T-helper 2 cell treated with Interferon-gamma antibody and Interleukin-4, amounts not matched to agents 5 μg/mL and 100 μg/mL, for 36 hours (primary cell): Measurements from ENCODE around the gene CDHR5.

ENCODE experiments used
- DNase-seq: peaks from one replicate; pipeline ENCODE4 v3.0.0; 2021; ENCODE audit warnings: low spot score
- H3K27ac Mint-ChIP-seq: one replicate; pipeline ENCODE4 v1.8.0; 2021; ENCODE audit warnings: mild to moderate bottlenecking, mixed read lengths
- H3K27me3 Mint-ChIP-seq: one replicate; pipeline ENCODE4 v1.8.0; 2021; ENCODE audit warnings: low read depth, mixed read lengths
- H3K36me3 Mint-ChIP-seq: one replicate; pipeline ENCODE4 v1.8.0; 2021; ENCODE audit warnings: low read depth, mixed read lengths
- H3K4me1 Mint-ChIP-seq: one replicate; pipeline ENCODE4 v1.8.0; 2021; ENCODE audit warnings: low read depth, mixed read lengths
- H3K4me3 Mint-ChIP-seq: one replicate; pipeline ENCODE4 v1.8.0; 2022; ENCODE audit warnings: mild to moderate bottlenecking, moderate library complexity, mixed read lengths
- H3K9me3 Mint-ChIP-seq: one replicate; pipeline ENCODE4 v1.8.0; 2021; ENCODE audit warnings: mixed read lengths

The CDHR5 gene

GRCh38 chr11:586376-587316, 38.1 kb downstream of the CDHR5 start:
- H3K9me3 Mint-ChIP-seq = no peaks in the 10 kb centered on the region
- peaks cover 20% of the 10 kb centered on the region for H3K4me1 Mint-ChIP-seq
- no peak overlapping the region for H3K4me3 Mint-ChIP-seq
- no peak for DNase-seq
- peaks cover 58% of the 10 kb centered on the region for H3K36me3 Mint-ChIP-seq
- H3K27me3 Mint-ChIP-seq = no peaks in the 10 kb centered on the region
- H3K27ac Mint-ChIP-seq = peak overlapping the region; percentile 39

DNA sequence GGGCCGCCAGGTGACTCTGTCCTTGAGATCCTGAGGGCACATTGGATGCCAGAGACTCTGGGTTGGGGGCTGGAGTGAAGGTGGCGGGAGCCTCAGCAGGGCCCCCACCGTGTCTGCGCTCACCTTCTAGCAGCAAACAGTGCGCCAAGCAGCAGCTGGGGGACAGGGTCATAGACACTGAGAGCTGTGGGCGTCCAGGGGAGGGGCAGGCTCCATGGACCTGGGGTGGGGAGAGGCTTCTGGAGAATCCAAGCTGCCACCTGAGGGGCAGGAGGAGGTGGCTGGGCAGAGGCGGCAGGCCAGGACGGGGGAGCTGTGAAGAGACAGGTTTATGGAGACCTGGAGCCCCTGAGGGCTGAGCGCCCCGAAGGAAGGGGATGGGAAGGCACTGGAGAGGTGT, 40.5 kb downstream of the CDHR5 start:
- no peak for DNase-seq
- H3K4me1 Mint-ChIP-seq = peaks cover 29% of the 10 kb centered on the region
- peaks cover 40% of the 10 kb centered on the region for H3K36me3 Mint-ChIP-seq
- no peak overlapping the region for H3K27ac Mint-ChIP-seq
- H3K9me3 Mint-ChIP-seq = no peaks in the 10 kb centered on the region
- no peak overlapping the region for H3K4me3 Mint-ChIP-seq
- no peaks in the 10 kb centered on the region for H3K27me3 Mint-ChIP-seq

- H3K9me3 Mint-ChIP-seq = no peaks in the 10 kb centered on the region
- peaks cover 31% of the 10 kb centered on the region for H3K4me1 Mint-ChIP-seq
- DNase-seq = no peak
- H3K36me3 Mint-ChIP-seq = peaks cover 24% of the 10 kb centered on the region
- no peak overlapping the region for H3K27ac Mint-ChIP-seq
- no peak overlapping the region for H3K4me3 Mint-ChIP-seq
- H3K27me3 Mint-ChIP-seq = no peaks in the 10 kb centered on the region
These were observed 43.0 kb downstream of the CDHR5 start for GRCh38 chr11:581752-582151.

DNA sequence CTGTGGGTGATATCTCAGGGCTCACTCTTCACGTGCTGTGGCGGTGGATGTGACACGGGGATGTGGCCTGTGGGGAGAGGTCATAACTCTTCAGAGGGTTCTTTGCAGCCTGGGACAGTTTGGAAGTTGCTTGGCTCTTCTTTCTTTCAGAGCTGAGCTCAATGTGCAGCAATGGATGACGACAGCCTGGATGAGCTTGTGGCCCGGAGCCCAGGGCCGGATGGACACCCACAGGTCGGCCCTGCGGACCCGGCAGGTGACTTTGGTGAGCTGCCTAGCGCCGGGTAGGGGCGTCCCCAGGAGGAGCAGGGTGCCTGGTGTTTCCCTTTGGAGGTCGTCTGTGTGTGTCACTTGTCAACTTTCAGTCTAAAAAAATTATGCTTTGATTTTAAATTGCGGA, 43.4 kb downstream of the CDHR5 start:
- Mint-ChIP-seq H3K27ac (no peak overlapping the region), H3K4me1 (peaks cover 28% of the 10 kb centered on the region), H3K36me3 (peaks cover 21% of the 10 kb centered on the region), H3K9me3 (no peaks in the 10 kb centered on the region), H3K27me3 (no peaks in the 10 kb centered on the region), H3K4me3 (peak overlapping the region; percentile 9)
- DNase-seq = no peak

DNA sequence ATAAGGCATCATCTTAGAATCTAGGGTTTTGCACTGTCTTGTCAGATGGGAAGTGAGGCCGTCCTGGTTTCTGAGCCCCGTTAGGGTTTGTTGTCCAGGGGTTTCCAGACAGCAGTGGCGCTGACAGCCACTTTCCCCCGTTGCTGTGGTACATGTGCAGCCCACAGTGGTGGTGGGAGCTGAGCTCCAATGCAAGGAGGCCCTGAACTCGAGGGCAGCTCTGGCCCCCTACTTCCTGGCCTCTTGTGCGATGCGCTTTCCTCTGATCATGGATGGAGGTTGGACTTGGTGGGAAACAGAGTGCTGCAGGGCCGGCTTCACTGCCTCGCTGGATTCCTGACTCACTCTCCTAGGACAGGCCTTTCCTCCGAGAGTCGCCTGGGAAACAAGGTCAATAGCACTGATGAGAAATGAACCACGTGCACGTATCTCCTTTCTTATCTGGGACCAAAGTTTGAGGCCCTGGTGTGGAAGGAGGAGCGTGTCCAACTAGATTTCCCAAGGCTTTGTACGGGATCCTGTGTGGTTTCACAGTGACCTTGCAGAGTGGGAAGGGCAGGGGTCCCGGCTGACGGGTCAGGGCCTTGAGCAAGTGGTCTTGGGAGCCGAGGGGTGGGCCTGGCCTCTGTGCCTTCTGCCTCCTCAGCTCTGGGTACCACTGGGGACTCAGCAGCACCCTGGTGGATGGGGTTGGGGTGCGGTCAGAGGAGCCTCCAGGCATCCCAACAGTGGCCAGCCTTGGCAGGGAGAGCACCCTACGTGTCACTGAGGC, 44.7 kb downstream of the CDHR5 start:
- H3K9me3 Mint-ChIP-seq = no peaks in the 10 kb centered on the region
- DNase-seq = no peak
- peak overlapping the region; percentile 60 for H3K27ac Mint-ChIP-seq
- peaks cover 1% of the 10 kb centered on the region for H3K27me3 Mint-ChIP-seq
- no peak overlapping the region for H3K4me3 Mint-ChIP-seq
- H3K4me1 Mint-ChIP-seq = peaks cover 26% of the 10 kb centered on the region
- H3K36me3 Mint-ChIP-seq = peaks cover 17% of the 10 kb centered on the region

GRCh38 chr11:578276-579035, 46.3 kb downstream of the CDHR5 start:
- Mint-ChIP-seq H3K36me3 (peaks cover 11% of the 10 kb centered on the region), H3K27me3 (peaks cover 5% of the 10 kb centered on the region), H3K4me1 (peaks cover 36% of the 10 kb centered on the region), H3K4me3 (peak overlapping the region; percentile 94), H3K9me3 (no peaks in the 10 kb centered on the region), H3K27ac (no peak overlapping the region)
- DNase-seq = no peak

DNA sequence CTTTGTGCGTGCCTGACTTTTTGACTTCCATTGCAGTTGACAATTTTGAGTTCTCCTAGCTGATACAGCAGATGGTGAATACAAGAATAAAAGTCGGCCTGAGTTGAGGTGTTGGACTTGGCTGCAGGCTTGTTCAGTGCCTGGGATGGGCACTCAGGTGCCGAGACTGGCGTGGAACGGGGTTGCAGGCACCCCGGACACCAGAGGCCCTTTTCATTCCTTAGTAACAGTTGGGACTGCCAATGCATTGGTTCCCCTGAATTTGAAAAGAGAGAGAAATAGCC, 47.2 kb downstream of the CDHR5 start:
- Mint-ChIP-seq H3K36me3 (peaks cover 11% of the 10 kb centered on the region), H3K4me3 (peak overlapping the region; percentile 94), H3K4me1 (peaks cover 36% of the 10 kb centered on the region), H3K27me3 (peaks cover 5% of the 10 kb centered on the region), H3K9me3 (no peaks in the 10 kb centered on the region), H3K27ac (peak overlapping the region; percentile 88)
- no peak for DNase-seq

DNA sequence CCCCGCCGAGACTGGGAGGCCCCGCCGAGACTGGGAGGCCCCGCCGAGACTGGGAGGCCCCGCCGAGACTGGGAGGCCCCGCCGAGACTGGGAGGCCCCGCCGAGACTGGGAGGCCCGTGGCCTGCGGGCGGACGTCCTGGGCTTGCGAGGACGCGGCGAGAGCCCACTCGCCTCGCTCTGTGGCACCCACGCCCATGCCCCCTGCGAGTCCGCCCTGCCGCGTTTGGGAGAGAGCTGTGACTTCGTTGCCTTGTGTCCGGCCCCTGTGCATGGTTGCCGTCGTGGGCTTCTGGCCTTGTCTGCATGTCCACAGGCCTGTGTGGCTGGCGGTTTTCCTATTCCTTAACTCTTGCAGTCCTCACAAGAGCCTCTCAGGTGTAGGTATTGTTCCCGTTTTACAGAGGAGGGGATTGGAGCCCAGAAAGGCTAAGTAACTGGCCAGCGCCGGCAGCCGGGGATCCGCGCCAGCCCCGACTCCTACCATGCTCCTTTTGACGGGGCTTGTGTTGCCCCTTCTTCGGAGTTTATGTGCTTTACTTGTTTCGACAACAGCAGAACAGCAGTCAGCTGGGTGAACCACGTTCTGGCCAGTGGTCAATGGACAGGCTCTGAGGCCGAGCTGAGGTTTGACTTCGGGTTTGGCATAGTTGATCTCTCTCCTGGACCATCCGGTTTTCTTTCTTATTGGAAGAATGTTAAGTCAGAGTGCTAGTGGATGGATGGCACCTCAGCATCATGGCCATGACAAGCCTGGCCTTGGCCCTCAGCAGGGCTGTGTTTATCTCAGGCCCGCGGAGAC, 47.7 kb downstream of the CDHR5 start:
- Mint-ChIP-seq H3K9me3 (no peaks in the 10 kb centered on the region), H3K27me3 (peaks cover 5% of the 10 kb centered on the region), H3K4me1 (peaks cover 36% of the 10 kb centered on the region), H3K36me3 (peaks cover 9% of the 10 kb centered on the region), H3K27ac (peak overlapping the region; percentile 88), H3K4me3 (peak overlapping the region; percentile 94)
- DNase-seq = no peak

GRCh38 chr11:575996-576768, 48.6 kb downstream of the CDHR5 start, which contains the start of gene PHRF1:
Gene PHRF1 (plus strand): TSS chr11:576470. CDS start chr11:581513, 5,043 bp downstream.
- Mint-ChIP-seq H3K4me1 (peaks cover 34% of the 10 kb centered on the region), H3K4me3 (peak within 1 kb of the TSS; percentile 94)

GRCh38 chr11:575313-575995, 49.3 kb downstream of the CDHR5 start:
- peaks cover 32% of the 10 kb centered on the region for H3K4me1 Mint-ChIP-seq
- H3K36me3 Mint-ChIP-seq = peaks cover 6% of the 10 kb centered on the region
- peaks cover 5% of the 10 kb centered on the region for H3K27me3 Mint-ChIP-seq
- DNase-seq = no peak
- no peaks in the 10 kb centered on the region for H3K9me3 Mint-ChIP-seq
- H3K4me3 Mint-ChIP-seq = peak overlapping the region; percentile 88
- peak overlapping the region; percentile 67 for H3K27ac Mint-ChIP-seq

More at GRCh38 chr11:575996-576768, 48.6 kb downstream of the CDHR5 start, which contains the start of gene PHRF1:
- DNase-seq = peak; percentile 93
- Mint-ChIP-seq H3K36me3 (peaks cover 6% of the 10 kb centered on the region), H3K27ac (peak within 1 kb of the TSS; percentile 100), H3K9me3 (no peaks in the 10 kb centered on the region), H3K27me3 (peaks cover 5% of the 10 kb centered on the region)

- peaks cover 31% of the 10 kb centered on the region for H3K4me1 Mint-ChIP-seq
- H3K27me3 Mint-ChIP-seq = peaks cover 5% of the 10 kb centered on the region
- peak overlapping the region; percentile 88 for H3K4me3 Mint-ChIP-seq
- no peaks in the 10 kb centered on the region for H3K9me3 Mint-ChIP-seq
- no peak for DNase-seq
- H3K27ac Mint-ChIP-seq = peak overlapping the region; percentile 67
- peaks cover 6% of the 10 kb centered on the region for H3K36me3 Mint-ChIP-seq
These were observed 50.0 kb downstream of the CDHR5 start for GRCh38 chr11:574632-575312.
